Neural cell (in vitro differentiated cells): ENCODE measurements around the gene ADPRM. TPM values are rescaled to one million over a fixed set of nuclear protein-coding genes. Genes with fewer than 3 reads are reported as not detected.

ENCODE experiments used
- H2AFZ ChIP-seq: fragments of 200-600, 300-800 bp; sonication (generic), shearing (Covaris generic); 2 replicates; pipeline ENCODE4 v1.6.0; 2014; ENCODE audit warnings: low read depth, mild to moderate bottlenecking, antibody characterized with exemption, low read length, moderate library complexity
- H3F3A ChIP-seq: fragments of 200-600 bp; shearing (Covaris generic); 2 replicates; pipeline ENCODE4 v1.6.1; 2016; ENCODE audit warnings: mild to moderate bottlenecking, moderate library complexity, mixed read lengths, antibody characterized with exemption, low read length; ENCODE audit not compliant: insufficient read depth, poor library complexity, severe bottlenecking
- H3K27ac ChIP-seq: fragments of 200-600, 300-800 bp; sonication (generic), shearing (Covaris generic); 2 replicates; pipeline ENCODE4 v1.5.1; 2014; ENCODE audit warnings: mild to moderate bottlenecking, low read length, moderate library complexity
- H3K27me3 ChIP-seq: fragments of 300-800, 200-600 bp; sonication (generic), shearing (Covaris generic); 2 replicates; pipeline ENCODE4 v1.6.0; 2014; ENCODE audit warnings: mild to moderate bottlenecking, low read depth, low read length, moderate library complexity; ENCODE audit not compliant: insufficient read depth
- H3K36me3 ChIP-seq: fragments of 300-800, 200-600 bp; sonication (generic), shearing (Covaris generic); 2 replicates; pipeline ENCODE4 v1.5.1; 2014; ENCODE audit warnings: mild to moderate bottlenecking, antibody characterized with exemption, low read length, moderate library complexity; ENCODE audit not compliant: insufficient read depth
- H3K4me2 ChIP-seq: fragments of 300-800, 200-600 bp; sonication (generic), shearing (Covaris generic); 2 replicates; pipeline ENCODE4 v1.6.0; 2014; ENCODE audit warnings: mild to moderate bottlenecking, low read length
- H3K4me3 ChIP-seq: fragments of 300-800, 200-600 bp; sonication (generic), shearing (Covaris generic); 2 replicates; pipeline ENCODE4 v1.5.1; 2014; ENCODE audit warnings: mild to moderate bottlenecking, low read length, moderate library complexity
- H3K79me2 ChIP-seq: fragments of 200-600 bp; shearing (Covaris generic); replicated peaks from 2 replicates; pipeline ENCODE4 v1.6.0; 2014; ENCODE audit warnings: mild to moderate bottlenecking, low read length, moderate library complexity; ENCODE audit not compliant: insufficient read depth
- H3K9ac ChIP-seq: fragments of 300-800, 200-600 bp; sonication (generic), shearing (Covaris generic); 2 replicates; pipeline ENCODE4 v1.6.1; 2016; ENCODE audit warnings: mild to moderate bottlenecking, low read length, mixed read lengths
- H3K9me2 ChIP-seq: fragments of 200-600 bp; shearing (Covaris generic); 2 replicates; pipeline ENCODE4 v1.6.1; 2016; ENCODE audit warnings: mild to moderate bottlenecking, low read length, mixed read lengths; ENCODE audit not compliant: insufficient read depth
- H3K9me3 ChIP-seq: fragments of 200-600, 300-800 bp; sonication (generic), shearing (Covaris generic); 2 replicates; pipeline ENCODE4 v1.6.1; 2016; ENCODE audit warnings: mild to moderate bottlenecking, mixed run types, low read length, moderate library complexity, mixed read lengths
- H4K20me1 ChIP-seq: fragments of 200-600 bp; shearing (Covaris generic); 2 replicates; pipeline ENCODE4 v1.6.1; 2016; ENCODE audit warnings: mild to moderate bottlenecking, mixed run types; ENCODE audit not compliant: insufficient read depth
- CTCF ChIP-seq: fragments of 450-650 bp; IDR thresholded peaks from 2 replicates; pipeline ENCODE4 v1.5.1; 2014; ENCODE audit warnings: antibody characterized with exemption, mild to moderate bottlenecking, moderate library complexity; ENCODE audit not compliant: poor library complexity, severe bottlenecking
- EP300 ChIP-seq: fragments of 450-650 bp; conservative IDR thresholded peaks from 2 replicates; pipeline ENCODE4 v1.6.1; 2014; ENCODE audit warnings: antibody characterized with exemption, mild to moderate bottlenecking, moderate library complexity; ENCODE audit not compliant: poor library complexity, severe bottlenecking
- EZH2 ChIP-seq: fragments of 200-600, 300-800 bp; shearing (Covaris generic), sonication (generic); IDR thresholded peaks from 2 replicates; pipeline ENCODE4 v1.6.1; 2014; ENCODE audit warnings: antibody characterized with exemption, low read length, borderline replicate concordance, mild to moderate bottlenecking; ENCODE audit not compliant: insufficient read depth, poor library complexity, severe bottlenecking
- MXI1 ChIP-seq: fragments of 450-650 bp; conservative IDR thresholded peaks from 2 replicates; pipeline ENCODE4 v1.6.1; 2014; ENCODE audit warnings: antibody characterized with exemption, mild to moderate bottlenecking; ENCODE audit not compliant: poor library complexity, severe bottlenecking
- POLR2AphosphoS5 ChIP-seq: IDR thresholded peaks from 2 replicates; pipeline ENCODE4 v1.6.1; 2012
- RAD21 ChIP-seq: fragments of 450-650 bp; conservative IDR thresholded peaks from 2 replicates; pipeline ENCODE4 v1.6.1; 2014; ENCODE audit warnings: antibody characterized with exemption, mild to moderate bottlenecking, moderate library complexity
- REST ChIP-seq: IDR thresholded peaks from 2 replicates; pipeline ENCODE4 v1.6.1; 2012; ENCODE audit warnings: borderline replicate concordance
- SMC3 ChIP-seq: fragments of 450-650 bp; conservative IDR thresholded peaks from 2 replicates; pipeline ENCODE4 v1.6.1; 2014; ENCODE audit warnings: antibody characterized with exemption, mild to moderate bottlenecking, moderate library complexity; ENCODE audit not compliant: poor library complexity
- TAF1 ChIP-seq: IDR thresholded peaks from 2 replicates; pipeline ENCODE4 v1.6.1; 2012; ENCODE audit warnings: low read depth
- polyA plus RNA-seq: library from polyadenylated mRNA; depleted of rRNA; stranded (reverse); fragments of >200 nt; gene quantifications from 2 replicates; pipeline ENCODE4 v1.2.3, GENCODE V29; 2014

The ADPRM gene
- polyA plus RNA-seq, 1 donor from 2014 or later, result 19.2 TPM

- Histone ChIP-seq H4K20me1 (no peaks in the 10 kb centered on the region), H3K9ac (no peak overlapping the region), H3K27me3 (no peaks in the 10 kb centered on the region), H3K4me2 (no peak overlapping the region), H3K36me3 (no peaks in the 10 kb centered on the region), H3K27ac (no peak overlapping the region), H3K9me3 (no peaks in the 10 kb centered on the region), H3K4me3 (no peak overlapping the region), H3K79me2 (no peaks in the 10 kb centered on the region), H2AFZ (no peak overlapping the region), H3F3A (peaks cover 4% of the 10 kb centered on the region), H3K9me2 (no peaks in the 10 kb centered on the region)
- TF ChIP-seq CTCF, result no peak
Observed at GRCh38 chr17:10752696-10753095, 55.3 kb downstream of the ADPRM start.

GRCh38 chr17:10754109-10754508 lies 56.7 kb downstream of the ADPRM start:
- no peaks in the 10 kb centered on the region for H3K9me2 ChIP-seq
- no peaks in the 10 kb centered on the region for H4K20me1 ChIP-seq
- H3K4me2 ChIP-seq, result no peak overlapping the region
- H3K9ac ChIP-seq, result no peak overlapping the region
- no peaks in the 10 kb centered on the region for H3K9me3 ChIP-seq
- TF ChIP-seq REST, result no peak
- TF ChIP-seq SMC3, result no peak
- no peak for TF ChIP-seq EP300
- TF ChIP-seq TAF1, result no peak
- no peaks in the 10 kb centered on the region for H3K79me2 ChIP-seq
- H3K4me3 ChIP-seq, result no peak overlapping the region
- H3K36me3 ChIP-seq, result no peaks in the 10 kb centered on the region
- no peaks in the 10 kb centered on the region for H3K27me3 ChIP-seq
- no peak overlapping the region for H3K27ac ChIP-seq
- no peak overlapping the region for H2AFZ ChIP-seq
- H3F3A ChIP-seq, result peaks cover 4% of the 10 kb centered on the region

DNA sequence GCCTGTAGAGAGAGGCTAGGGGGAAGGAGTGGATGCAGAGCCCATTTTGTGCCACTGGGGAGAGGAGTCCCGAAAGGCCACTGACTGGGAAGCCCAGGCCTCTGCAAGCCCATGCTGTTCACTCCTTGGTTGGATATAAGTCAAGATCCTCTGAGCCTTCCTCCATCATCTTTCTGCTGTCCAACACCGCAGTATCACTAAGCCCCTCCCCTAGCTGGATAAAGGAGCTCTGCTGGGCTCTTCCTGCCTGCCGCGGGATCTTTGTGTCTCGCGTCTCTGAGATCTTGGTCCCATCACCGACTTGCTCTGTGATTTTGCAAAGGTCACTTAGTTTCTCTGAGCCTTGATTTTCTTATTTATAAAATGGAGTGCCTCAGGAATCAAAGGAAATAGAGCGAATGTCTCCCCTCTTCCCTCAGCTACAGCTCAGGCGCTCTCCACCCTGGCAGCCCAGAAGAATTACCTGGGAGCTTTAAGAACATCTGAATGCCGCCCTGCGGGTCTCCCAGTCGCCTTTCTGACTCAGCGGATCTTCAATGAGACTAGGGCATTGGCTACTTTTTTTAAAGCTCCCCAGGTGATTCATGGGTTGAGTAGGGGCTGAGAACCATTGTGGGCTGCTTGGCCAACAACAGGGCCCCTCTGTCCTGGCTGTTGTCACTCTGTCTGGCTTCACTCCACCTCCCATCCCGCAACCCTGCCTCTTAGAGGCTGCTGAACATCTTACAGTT lies 57.6 kb downstream of the ADPRM start:
- no peaks in the 10 kb centered on the region for H3K9me2 ChIP-seq
- no peaks in the 10 kb centered on the region for H4K20me1 ChIP-seq
- peak overlapping the region; percentile 34 for H3K9ac ChIP-seq
- peak overlapping the region; percentile 72 for H3K27ac ChIP-seq
- no peaks in the 10 kb centered on the region for H3K9me3 ChIP-seq
- H3F3A ChIP-seq, result peaks cover 4% of the 10 kb centered on the region
- peak overlapping the region; percentile 5 for H3K4me3 ChIP-seq
- no peaks in the 10 kb centered on the region for H3K36me3 ChIP-seq
- H3K79me2 ChIP-seq, result no peaks in the 10 kb centered on the region
- no peaks in the 10 kb centered on the region for H3K27me3 ChIP-seq
- H3K4me2 ChIP-seq, result no peak overlapping the region
- no peak for TF ChIP-seq RAD21
- no peak for TF ChIP-seq CTCF
- no peak for TF ChIP-seq EZH2
- TF ChIP-seq REST, result no peak
- TF ChIP-seq MXI1, result no peak
- no peak for TF ChIP-seq TAF1
- no peak for TF ChIP-seq EP300
- TF ChIP-seq POLR2AphosphoS5, result no peak
- TF ChIP-seq SMC3, result no peak
- H2AFZ ChIP-seq, result peak overlapping the region; percentile 79
